Femur (tissue), 1 donor: ENCODE measurements around the gene RASGRP1.

ENCODE experiments used
- DNase-seq: peaks from one replicate; pipeline ENCODE4 v3.0.0-alpha.2; 2017

RASGRP1 gene

DNA sequence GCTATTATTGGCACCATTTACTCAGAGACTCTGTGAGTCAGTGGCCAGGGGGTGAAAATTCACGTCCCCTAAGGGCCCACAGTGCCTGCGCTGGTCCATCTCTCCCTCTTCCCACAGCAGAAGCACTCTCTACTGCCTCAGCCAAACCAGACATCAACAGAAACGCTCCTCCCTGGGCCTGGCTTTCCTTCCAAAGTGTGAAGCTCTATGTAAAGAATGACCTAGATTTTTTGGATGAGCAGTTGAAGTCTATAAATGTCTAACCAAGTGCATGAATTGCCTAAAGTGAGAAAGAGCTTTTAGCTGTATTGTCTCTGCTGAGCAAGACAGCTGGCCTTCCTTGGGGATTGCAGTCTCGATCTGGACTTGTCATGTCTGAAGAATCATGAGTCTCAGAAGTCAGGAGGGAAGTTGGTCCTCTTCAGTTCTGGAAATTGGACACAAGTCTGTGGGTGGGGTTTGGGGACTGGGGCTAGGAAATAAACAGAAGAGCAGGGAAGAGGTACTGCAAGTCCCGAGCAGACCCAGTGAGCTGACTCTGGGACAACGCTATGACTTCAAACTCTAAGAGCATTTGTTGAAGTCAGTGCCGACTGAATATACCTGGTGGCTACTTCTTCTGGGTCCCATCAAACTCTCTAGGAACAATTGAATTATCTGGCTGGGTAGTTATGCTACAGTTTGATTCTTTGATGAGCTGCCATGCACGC, 29.0 kb downstream of the RASGRP1 start:
- DNase-seq, result no peak

DNA sequence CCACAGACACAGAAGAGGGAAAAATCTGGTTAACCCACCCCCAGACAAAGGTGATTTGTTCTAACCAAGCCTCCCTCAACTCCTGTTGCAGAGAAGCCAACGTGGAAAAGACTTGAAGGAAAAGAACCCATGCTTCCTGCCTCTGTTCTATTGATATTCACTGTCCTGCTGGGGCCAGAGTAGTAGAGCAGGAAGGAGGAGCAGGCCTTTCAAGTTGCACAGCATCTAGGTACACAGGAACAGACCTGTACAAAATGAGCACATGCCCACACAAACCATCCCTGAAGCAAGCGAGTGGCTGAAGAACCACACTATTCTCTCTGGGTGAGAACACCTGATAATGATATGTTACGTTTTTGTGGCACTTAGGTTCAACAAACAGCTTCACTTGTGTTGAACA, 29.9 kb downstream of the RASGRP1 start:
- DNase-seq, result no peak

DNA sequence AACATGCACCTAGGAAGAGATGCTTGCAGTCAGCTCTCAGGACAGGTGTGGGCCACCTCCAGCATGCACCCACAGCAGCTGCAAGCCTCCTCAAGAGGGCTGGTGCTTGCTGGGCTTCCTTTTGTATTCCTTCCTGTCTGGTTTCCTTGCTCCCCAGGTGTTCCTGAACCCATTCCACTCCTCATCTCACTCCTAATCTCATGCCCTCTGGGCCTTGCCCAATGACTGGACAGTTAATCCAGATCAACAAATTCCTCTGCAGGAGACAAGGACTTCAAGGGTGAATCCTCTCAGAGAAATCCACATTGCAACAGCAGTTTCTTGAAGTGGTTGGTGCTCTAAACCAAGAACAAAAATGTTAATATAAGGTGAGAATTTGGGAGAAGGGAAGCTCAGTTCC, 30.7 kb downstream of the RASGRP1 start:
- DNase-seq, result no peak

DNA sequence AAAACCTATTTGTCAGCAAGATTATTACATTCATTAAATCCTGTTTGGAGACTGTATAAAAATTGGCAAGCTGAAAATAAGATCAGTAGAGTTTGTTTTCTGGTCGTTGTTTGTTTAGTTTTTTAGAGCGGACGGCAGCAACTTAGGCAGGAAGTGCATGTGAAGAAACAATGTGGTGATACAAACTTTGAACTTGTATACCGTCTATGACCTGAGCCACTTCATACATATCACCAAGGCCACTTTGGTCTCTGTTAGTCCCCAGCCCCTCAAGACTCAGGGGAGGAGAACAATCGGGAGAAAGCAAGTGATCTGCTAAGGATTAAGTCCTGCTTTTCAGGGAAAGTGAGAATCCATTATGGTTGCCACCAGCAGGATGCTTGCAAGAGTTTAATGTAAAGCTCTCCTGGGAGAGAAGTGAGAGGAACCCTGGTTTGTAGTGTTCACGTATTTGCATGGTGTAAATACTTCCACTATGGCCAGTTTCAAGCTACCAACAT, 31.1 kb downstream of the RASGRP1 start:
- no peak for DNase-seq

DNA sequence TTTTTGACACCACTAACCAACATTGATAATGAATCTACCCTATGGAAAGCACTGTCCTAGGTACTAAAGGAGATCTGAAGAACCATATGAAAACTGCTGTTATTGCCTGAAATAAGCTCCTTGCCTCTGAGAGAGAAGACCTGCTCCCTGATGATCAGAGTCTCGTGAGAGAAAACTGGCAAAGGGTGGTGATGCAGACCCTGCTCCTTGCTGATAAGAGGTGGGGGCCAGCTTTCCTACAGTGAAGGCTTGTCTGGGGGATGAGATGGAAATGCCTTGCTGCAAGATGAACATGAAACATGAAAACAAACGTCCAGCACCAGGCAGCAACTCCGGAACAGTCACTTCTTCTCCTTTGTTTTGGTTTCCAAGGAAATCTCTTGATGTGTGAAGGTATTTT, 31.9 kb downstream of the RASGRP1 start:
- DNase-seq, result no peak

DNA sequence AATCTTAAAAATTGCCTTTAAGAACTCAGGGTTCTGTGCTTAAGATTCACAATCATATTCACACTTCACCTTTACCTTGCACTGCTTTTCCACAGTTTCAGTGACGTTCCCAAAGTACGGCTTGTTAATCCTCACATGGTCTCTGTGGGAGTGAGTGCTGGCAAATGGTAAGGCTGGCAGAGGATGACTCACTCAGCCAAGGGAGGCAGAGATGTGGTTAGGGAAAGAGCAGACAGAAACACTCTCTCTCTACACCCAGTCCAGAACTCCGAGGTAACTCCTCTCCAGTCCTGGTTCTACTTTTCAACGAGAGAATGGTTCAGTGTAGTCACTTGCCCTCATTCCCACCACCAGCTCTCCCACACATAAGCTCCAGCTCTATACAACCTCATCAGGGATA, 33.1 kb downstream of the RASGRP1 start:
- no peak for DNase-seq

DNA sequence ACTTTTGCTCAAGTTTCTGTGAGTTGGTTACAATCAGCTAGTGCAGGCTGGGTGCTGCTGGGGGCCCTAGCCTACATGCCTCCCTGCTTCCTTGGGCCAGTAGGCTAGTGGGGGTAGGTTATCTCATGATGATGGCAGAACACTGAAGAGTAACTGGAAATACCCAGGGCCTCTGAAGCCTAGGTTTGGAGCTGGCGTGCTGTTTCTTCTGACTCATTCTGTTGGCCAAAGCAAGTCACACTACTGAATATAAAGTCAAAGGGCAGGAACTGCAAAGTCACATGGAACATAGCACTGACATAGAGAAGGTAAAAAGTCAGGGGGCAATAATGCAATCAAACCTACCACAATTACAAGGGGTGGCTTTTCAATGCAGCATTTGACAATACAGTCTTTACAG, 34.5 kb downstream of the RASGRP1 start:
- DNase-seq, result no peak

DNA sequence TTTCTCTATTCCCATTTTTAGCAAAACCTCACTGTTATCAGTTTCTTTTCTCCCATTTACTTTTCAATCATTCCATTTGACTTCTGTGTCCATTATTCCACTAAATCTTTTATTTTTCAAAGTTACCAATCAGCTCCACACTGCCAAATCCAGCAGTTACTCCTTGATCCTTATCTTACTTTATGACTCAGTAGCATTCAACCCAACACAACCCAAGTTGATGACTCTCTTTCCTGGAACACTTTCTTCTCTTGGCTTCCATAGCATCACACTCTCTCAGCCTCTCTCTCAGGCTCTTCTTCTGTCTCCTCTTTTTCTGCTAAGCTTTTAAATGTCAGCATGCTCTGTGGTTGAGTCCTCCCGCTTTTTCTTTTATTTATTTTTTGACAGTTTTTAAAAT, 36.3 kb downstream of the RASGRP1 start:
- DNase-seq, result no peak

DNA sequence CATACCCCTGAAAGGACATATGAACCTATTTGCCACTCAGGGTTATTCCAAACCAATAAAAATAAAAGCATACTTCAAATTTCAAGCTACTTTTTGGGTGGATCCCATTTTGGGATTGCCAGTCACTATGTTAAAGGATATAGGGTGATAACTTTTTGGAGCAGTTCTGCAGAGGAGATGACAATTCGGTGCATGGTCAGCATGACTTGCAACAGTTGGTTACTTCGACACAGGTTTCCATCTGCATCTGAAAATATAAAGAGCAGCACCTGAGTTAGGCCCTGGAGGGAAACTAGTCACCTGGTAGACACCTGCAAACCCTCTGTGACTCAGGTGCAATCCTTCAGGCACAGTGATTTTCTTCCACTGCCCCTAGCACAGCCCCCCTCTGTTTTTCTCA, 38.5 kb downstream of the RASGRP1 start:
- no peak for DNase-seq

DNA sequence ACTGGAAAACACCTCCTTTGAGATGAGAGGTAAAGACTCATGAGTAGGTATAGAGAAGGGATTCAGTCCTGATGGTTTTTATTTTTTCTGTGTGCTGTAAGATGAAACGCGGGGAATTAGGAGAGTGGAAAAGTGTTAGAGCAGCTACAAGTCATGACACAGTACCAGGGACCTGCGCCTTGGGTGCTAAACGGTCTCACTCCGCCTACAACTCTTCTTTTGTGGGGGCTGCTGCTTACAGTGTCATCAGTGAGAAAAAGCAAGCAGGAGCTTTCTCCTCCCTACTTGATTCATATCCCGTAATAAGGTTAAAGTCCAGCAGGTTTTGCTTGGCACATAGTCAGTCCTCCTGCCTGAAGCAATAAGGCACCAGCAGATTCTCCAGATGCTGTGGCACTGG, 39.1 kb downstream of the RASGRP1 start:
- DNase-seq, result no peak

DNA sequence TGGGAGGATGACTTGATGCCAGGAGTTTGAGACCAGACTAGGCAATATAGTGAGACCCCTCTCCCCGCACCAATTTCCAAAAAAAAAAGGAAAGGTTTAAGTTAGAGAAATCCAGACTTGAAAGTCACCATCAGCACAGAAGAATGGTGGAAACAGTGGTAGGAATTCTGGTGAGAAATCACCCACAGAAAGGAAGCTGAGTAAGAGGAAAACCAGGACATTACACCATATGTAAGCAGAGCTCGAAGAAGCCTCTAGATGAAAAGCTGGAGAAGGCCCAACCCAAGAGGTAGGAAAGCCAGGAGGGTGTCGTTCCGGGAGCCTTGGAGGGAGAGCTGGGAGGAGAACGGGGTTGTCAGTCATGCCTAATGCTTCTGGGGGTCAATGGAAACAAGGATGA, 40.5 kb downstream of the RASGRP1 start:
- no peak for DNase-seq

DNA sequence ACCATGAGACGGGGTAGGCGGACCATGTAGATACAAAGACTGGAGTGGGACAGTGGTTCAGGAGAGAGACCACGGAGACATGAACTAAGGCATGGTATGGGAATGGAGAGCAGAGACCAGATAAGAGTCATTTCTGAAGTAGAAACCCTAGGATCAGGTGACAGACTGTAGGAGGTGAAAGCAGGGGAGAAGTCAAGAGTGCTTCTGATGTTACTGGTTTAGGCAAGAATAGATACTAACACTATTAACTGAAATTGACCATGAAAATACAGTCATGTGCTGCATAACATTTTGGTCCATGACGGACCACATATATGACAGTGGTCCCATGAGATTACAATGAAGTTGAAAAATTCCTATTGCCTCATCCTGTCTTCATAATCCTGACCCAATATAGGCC, 41.7 kb downstream of the RASGRP1 start:
- no peak for DNase-seq

DNA sequence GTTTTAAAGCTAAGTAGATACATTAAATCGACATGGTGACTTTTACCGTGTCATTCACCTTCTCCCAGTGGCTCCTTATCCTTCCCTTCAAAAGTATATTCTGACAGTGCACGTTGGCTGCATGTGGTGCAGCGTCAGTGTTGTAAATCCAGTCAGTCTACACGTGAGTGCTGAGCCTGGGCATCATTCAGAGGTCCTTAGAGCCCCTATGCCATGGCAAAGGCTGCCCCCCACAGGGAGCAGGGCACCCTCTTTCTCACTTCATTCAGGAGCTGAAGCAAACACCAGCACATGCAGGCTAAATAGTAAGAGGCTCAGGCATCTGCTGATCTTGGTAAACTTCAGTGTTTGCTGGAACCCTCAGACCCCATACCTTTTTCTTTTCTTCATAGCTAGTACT, 43.3 kb downstream of the RASGRP1 start:
- DNase-seq, result no peak

DNA sequence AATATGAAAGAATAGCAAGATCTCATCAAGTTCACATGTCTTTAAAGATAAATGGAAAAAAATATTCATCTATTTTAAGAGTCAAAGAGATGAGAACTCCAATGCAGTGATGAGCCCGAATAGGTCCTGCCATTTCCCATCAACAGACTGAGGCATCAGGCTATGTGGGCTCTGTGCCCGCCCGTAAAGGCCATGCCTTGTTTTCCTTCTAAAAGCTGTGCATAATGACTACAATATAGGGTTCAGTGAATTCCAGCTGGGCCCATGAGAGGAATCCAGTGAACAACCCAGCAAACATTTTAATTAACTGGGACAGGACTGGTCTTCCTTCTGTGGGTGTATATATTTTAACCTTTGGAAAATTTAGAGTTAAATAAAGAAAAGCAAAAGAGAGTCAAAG, 44.6 kb downstream of the RASGRP1 start:
- DNase-seq, result no peak

DNA sequence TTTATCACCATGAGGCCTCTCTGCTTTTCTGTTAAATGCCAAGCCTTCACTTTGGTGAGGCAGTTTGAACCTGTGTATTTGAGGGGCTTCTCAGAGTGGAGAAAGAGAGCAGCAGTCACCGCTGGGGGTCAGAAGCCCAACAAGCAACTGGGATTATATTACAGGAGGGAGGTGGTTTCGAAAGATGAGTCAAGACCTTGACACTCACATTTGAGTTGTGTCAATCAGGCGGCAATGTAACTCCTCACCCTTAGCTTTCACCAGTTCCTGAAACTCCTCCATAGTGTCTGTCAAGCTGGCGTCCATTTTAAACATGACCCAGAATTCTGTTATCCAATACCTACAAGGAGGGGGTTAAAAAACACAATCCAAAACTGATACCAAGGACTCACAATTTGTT, 46.5 kb downstream of the RASGRP1 start:
- DNase-seq, result no peak

DNA sequence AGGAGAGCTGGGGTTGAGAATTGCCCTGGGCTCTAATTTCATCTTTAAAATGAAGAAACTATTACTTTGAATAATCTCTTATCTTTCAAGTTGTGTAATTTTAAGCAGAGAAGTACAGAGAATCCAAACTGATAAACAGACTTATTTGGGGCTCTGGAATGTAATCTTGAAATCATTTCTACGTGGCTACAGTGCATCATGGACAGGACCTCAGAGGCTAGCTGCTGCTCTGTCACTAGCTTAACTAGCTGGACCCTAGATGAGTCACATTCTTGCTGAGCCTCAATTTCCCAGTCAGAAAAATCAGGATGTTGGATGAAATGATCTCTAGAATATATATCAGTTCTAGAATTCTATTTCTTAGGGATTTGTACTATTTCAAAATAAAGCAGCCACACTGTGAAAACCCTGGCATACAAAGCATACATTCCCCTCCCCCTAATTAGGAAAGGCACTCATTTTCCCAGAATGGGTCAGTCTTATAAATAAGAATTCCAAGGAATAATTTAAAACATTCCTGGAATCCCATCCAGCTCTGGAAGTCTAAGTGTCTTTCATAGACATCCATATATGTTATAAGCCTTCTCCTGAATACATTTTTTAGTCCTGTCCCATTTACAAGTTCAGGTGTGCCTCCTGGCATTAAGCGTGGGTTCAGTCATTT, 47.2 kb downstream of the RASGRP1 start:
- DNase-seq, result no peak

DNA sequence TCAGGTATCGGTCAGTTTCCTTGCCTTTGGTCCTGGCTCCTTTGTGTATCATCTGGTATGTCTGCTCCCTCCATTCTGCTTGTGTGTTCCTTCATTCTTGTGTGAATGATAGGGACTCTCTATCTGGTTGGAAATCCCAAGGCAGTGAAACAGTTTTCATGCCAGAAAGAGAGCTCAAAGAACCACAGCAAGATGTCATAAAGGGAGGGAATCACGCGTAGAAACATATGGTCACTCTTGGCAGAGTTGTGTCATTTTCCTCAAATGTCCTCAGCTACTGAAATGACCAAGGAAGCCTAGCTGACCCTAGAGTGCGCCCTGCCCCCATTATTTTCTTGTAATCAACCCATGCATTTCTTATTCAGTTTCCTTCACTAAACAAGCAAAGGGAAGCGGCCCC, 48.0 kb downstream of the RASGRP1 start:
- no peak for DNase-seq

DNA sequence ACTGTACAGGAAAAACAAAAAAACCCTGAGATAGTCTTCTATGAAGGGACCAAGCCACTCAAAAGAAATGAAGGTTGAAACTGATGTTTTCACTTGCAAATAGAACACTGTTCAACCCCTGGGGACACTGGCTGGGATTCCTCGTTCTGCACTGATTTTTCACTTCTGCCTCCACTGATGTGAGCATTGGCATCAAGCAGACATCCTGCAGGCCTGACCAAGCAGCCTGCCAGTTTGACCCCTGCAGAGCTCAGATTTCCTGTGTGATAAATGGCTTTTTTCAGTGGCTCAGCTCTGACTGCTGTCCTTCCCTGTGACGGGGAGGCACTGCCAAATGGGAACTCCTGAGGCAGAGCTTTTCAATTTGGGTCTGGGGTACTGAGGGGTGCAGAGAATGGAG, 50.0 kb downstream of the RASGRP1 start:
- no peak for DNase-seq

DNA sequence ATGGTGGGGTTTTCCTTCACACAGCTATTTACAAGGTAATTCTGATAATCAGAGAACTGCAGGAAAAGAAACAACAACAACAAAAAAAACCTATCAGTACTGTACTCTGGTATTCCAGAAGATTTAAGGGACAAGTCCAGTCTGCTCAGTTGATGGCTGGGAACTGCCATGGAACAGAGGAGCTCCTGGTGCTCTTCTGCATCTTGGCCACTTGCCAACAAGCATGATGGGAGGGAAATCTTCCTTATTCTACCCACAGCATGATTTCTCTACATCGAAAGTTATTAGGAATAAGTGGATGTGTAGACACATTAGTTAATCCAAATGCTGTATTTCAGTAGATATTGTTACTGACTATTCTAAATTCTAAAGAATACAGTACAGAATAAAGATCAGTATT, 51.7 kb downstream of the RASGRP1 start:
- DNase-seq, result no peak

DNA sequence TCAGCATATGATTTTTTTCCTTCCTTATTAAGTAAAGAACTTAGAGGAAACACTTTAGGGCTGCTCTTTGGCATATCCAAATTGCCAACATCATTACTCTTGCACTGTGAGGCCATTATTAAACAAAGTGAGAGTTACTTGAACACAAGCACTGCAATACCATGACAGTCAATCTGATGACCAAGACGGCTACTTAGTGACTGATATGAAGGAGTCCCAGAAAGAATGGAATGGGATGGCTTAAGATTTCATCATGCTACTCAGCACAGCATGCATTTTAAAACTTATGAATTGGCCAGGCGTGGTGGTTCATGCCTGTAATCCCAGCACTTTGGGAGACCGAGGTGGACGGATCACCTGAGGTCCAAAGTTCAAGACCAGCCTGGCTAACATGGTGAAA, 55.5 kb downstream of the RASGRP1 start:
- DNase-seq, result no peak

DNA sequence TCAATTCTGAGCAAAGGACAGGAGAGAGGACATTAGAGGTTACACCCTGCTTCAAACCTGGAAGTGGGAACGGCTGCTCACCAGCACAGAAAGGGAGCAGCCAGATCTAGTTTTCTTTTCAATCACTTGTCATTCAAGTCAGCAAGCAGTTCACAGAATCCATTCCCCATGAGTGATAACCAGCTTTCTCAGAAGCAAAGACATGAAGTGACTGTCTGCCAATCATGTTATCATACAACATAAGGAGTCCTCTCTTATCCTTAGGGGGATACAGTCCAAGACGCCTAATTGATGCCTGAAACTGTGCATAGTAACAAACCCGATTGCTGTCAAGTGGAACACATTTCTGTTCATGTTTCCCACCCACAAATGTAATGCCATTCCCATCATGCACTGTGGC, 56.0 kb downstream of the RASGRP1 start:
- no peak for DNase-seq

DNA sequence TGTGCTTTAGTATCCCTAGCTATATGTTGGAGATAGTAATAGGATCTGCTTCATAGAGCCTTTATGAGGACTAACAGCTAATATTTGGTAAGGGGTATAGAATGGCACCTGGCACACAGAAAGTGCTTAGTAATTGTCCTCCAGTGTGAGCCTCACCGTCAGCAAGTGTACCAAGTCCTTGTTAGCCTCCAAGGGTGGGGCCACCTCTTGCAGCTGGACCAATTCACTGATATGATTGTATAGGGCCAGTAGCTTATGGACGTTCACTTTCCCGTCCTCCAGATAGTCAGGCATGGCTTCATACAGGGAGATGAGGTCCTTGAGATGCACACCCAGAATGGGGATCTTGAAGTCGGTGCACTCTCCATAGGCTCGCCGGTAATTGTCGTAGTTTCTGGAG, 57.0 kb downstream of the RASGRP1 start:
- DNase-seq, result no peak

DNA sequence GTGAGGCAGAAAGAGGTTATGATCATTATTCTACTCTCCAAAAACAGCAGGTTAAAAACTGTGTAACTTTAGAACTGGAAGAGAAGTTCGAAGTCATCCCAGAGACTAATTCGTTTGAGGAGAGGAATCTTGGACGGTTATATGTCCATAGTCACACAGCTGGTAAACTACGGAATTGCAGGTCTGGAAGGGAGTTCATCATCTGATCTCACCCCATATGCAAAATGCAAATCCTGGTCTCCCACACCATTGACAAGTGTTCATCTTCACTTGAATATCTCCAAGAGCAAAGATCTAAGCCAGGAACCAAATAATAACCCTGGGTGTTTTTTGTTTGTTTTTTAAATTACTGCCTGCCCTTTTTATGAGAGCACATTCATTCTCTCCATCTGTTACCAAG, 57.6 kb downstream of the RASGRP1 start:
- DNase-seq, result no peak

DNA sequence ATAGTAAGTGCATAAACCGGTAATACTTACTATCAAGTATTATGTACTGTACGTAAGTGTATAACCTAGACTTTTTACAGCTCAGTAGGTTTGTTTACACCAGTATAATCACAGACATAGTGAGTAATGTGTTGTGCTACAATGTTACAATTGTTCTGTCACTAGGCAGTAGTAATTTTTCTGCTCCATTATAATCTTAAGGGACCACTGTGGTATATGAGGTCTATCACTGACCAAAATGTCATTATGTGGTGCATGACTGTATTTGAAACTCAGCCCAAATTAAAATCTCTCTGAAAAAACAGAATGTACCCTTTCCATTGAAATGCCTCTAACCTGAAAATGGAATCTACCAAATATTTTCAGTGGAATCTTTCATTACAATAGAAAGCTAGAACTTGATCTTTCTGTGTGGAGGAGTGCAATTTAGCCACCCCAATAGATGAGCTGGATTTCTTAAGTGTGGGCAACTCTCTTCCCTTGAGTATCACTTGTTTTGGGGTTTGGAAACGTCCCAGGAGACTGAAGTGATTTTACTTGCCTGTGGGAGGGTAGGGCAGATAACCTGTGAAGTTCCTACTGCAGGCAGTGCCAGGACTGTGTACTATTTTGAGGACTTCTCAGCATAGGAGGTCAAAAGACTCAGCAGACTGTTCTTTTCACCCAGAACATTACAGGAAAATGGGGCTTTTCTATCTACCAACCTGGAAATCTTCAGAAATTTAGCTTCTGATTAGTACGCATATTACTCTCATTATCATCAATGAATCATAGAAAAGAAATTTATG, 59.7 kb downstream of the RASGRP1 start:
- DNase-seq, result no peak
